Measurements from ENCODE around the gene ACOT12.

ACOT12 gene

DNA sequence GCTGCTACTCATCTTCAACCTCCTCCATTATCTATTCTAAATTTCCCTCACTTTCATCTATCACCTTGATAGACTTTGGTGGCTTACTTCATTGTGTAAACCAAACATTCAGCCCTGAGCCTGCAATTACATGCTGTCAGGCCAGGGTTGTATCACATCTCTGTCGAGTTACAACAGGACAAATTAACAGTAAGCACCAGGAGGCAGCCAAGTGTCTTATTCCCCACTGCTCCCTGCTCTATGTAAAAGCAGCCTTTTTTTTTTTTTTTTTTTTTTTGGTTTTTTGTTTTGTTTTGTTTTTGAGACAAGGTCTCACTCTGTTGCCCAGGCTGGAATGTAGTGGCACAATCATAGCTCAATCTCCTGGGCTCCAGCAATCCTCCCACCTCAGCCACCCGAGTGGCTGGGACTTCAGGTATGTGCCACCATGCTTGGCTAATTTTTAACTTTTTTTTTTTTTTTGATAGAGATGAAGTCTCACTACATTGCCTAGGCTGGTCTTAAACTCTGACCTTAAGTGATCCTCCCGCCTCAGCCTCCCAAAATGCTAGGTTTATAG, 107.8 kb downstream of the ACOT12 start:
- no peak for DNase-seq

DNA sequence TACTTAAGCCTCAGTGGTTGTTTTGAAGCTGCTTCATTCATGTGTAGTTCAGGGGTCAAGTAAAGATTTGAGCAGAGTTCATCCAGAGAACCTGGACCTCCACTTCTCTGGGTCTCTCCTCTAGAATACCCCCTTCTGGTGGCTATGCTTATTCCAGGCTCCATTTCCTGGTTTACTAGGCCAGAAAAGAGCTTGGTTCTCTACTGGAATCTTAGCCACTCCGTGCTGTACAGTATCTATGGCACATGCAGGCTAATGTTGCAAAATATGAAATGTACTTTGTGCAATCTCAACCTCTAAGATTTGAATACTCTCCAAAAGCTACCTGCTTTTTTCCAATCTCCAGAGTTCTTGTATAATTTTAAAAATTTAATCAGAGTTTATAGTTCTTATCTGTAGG, 110.0 kb downstream of the ACOT12 start:
- no peak for DNase-seq
